Neural progenitor cell (in vitro differentiated cells): ENCODE data around the gene NAMPT. TPM values are rescaled to one million over a fixed set of nuclear protein-coding genes. Genes with fewer than 3 reads are reported as not detected.

ENCODE experiments used
- DNase-seq: peaks from one replicate; pipeline ENCODE4 v3.0.0-alpha.2; 2016; ENCODE audit warnings: low spot score
- H2AFZ ChIP-seq: fragments of 200-600 bp; sonication (generic); replicated peaks from 2 replicates; pipeline ENCODE4 v1.6.1; 2016; ENCODE audit warnings: antibody characterized with exemption
- H3F3A ChIP-seq: fragments of 200-600 bp; sonication (generic); 2 replicates; pipeline ENCODE4 v1.6.1; 2016; ENCODE audit warnings: antibody characterized with exemption, low read depth
- H3K27ac ChIP-seq: fragments of 200-600 bp; sonication (generic); 2 replicates; pipeline ENCODE4 v1.5.1; 2016; ENCODE audit warnings: mild to moderate bottlenecking
- H3K27me3 ChIP-seq: fragments of 200-600 bp; sonication (generic); 2 replicates; pipeline ENCODE4 v1.6.1; 2016; ENCODE audit warnings: mild to moderate bottlenecking, moderate library complexity
- H3K36me3 ChIP-seq: fragments of 200-600 bp; sonication (generic); 2 replicates; pipeline ENCODE4 v1.5.1; 2016
- H3K4me1 ChIP-seq: fragments of 200-600 bp; sonication (generic); 2 replicates; pipeline ENCODE4 v1.6.1; 2016; ENCODE audit warnings: mixed run types
- H3K4me2 ChIP-seq: fragments of 200-600 bp; sonication (generic); 2 replicates; pipeline ENCODE4 v1.6.1; 2016
- H3K4me3 ChIP-seq: fragments of 200-600 bp; sonication (generic); 2 replicates; pipeline ENCODE4 v1.5.1; 2016
- H3K79me2 ChIP-seq: fragments of 200-600 bp; sonication (generic); 2 replicates; pipeline ENCODE4 v1.6.1; 2016; ENCODE audit warnings: low read depth
- H3K9ac ChIP-seq: fragments of 200-600 bp; sonication (generic); 2 replicates; pipeline ENCODE4 v1.6.1; 2016
- H3K9me3 ChIP-seq: fragments of 200-600 bp; sonication (generic); 2 replicates; pipeline ENCODE4 v1.5.1; 2016; ENCODE audit warnings: low read depth
- H4K20me1 ChIP-seq: fragments of 200-600 bp; sonication (generic); 2 replicates; pipeline ENCODE4 v1.6.1; 2016; ENCODE audit warnings: low read depth
- H3K27ac Mint-ChIP-seq: 3 replicates; pipeline ENCODE4 v1.8.0; 2021; ENCODE audit warnings: mixed read lengths
- H3K27me3 Mint-ChIP-seq: 2 replicates; pipeline ENCODE4 v1.8.0; 2022; ENCODE audit warnings: low read depth, mild to moderate bottlenecking, inconsistent platforms, moderate library complexity, mixed read lengths; ENCODE audit not compliant: insufficient read depth
- H3K36me3 Mint-ChIP-seq: 3 replicates; pipeline ENCODE4 v1.8.0; 2021; ENCODE audit warnings: mixed read lengths
- H3K4me1 Mint-ChIP-seq: 3 replicates; pipeline ENCODE4 v1.8.0; 2021; ENCODE audit warnings: mixed read lengths
- H3K4me3 Mint-ChIP-seq: 3 replicates; pipeline ENCODE4 v1.8.0; 2021; ENCODE audit warnings: mild to moderate bottlenecking, moderate library complexity, mixed read lengths
- H3K9me3 Mint-ChIP-seq: 3 replicates; pipeline ENCODE4 v1.8.0; 2020; ENCODE audit warnings: mixed read lengths
- CTCF ChIP-seq: fragments of 200-600 bp; sonication (generic); IDR thresholded peaks from 2 replicates; pipeline ENCODE4 v1.5.1; 2017; ENCODE audit warnings: antibody characterized with exemption, mild to moderate bottlenecking
- EZH2 ChIP-seq: fragments of 200-600 bp; sonication (generic); IDR thresholded peaks from 2 replicates; pipeline ENCODE4 v1.6.1; 2017; ENCODE audit warnings: antibody characterized with exemption, mild to moderate bottlenecking, moderate library complexity
- EZH2phosphoT487 ChIP-seq: fragments of 200-600 bp; sonication (generic); IDR thresholded peaks from 2 replicates; pipeline ENCODE4 v1.6.1; 2017; ENCODE audit warnings: antibody characterized with exemption
- total RNA-seq: library from RNA; depleted of rRNA; stranded (reverse); fragments of >200 nt; gene quantifications from 2 replicates; pipeline ENCODE4 v1.2.3, GENCODE V29; 2015; ENCODE audit warnings: low replicate concordance

Gene NAMPT
- total RNA-seq, 1 donor from 2014 or later: 143 TPM

GRCh38 chr7:106329971-106330733 lies 45.4 kb upstream of the NAMPT start:
- no peaks in the 10 kb centered on the region for H4K20me1 ChIP-seq
- Mint-ChIP-seq H3K9me3 (no peaks in the 10 kb centered on the region), H3K27me3 (no peaks in the 10 kb centered on the region), H3K4me3 (no peak overlapping the region), H3K36me3 (no peaks in the 10 kb centered on the region), H3K4me1 (no peaks in the 10 kb centered on the region), H3K27ac (no peak overlapping the region)
- H3K9me3 ChIP-seq: no peaks in the 10 kb centered on the region
- H3K79me2 ChIP-seq: no peaks in the 10 kb centered on the region
- no peak overlapping the region for H3K4me3 ChIP-seq
- DNase-seq: no peak
- TF ChIP-seq EZH2: no peak
- no peak for TF ChIP-seq CTCF
- no peak for TF ChIP-seq EZH2phosphoT487
- no peaks in the 10 kb centered on the region for H3F3A ChIP-seq
- H2AFZ ChIP-seq: no peak overlapping the region
- H3K27me3 ChIP-seq: no peaks in the 10 kb centered on the region
- H3K4me2 ChIP-seq: no peak overlapping the region
- H3K4me1 ChIP-seq: no peaks in the 10 kb centered on the region
- no peak overlapping the region for H3K27ac ChIP-seq
- no peaks in the 10 kb centered on the region for H3K36me3 ChIP-seq
- no peak overlapping the region for H3K9ac ChIP-seq

- Mint-ChIP-seq H3K36me3 (no peaks in the 10 kb centered on the region), H3K9me3 (no peaks in the 10 kb centered on the region), H3K27ac (no peak overlapping the region), H3K4me1 (no peaks in the 10 kb centered on the region), H3K27me3 (no peaks in the 10 kb centered on the region), H3K4me3 (no peak overlapping the region)
- Histone ChIP-seq H3K4me3 (no peak overlapping the region), H4K20me1 (no peaks in the 10 kb centered on the region), H3K4me2 (no peak overlapping the region), H3K27me3 (no peaks in the 10 kb centered on the region), H3K9me3 (no peaks in the 10 kb centered on the region), H3K27ac (no peak overlapping the region), H3F3A (no peaks in the 10 kb centered on the region), H3K36me3 (no peaks in the 10 kb centered on the region), H2AFZ (no peak overlapping the region), H3K4me1 (no peaks in the 10 kb centered on the region), H3K9ac (no peak overlapping the region), H3K79me2 (no peaks in the 10 kb centered on the region)
- no peak for DNase-seq
- TF ChIP-seq EZH2phosphoT487: no peak
- no peak for TF ChIP-seq CTCF
- no peak for TF ChIP-seq EZH2
Measured at GRCh38 chr7:106329408-106329807, 44.6 kb upstream of the NAMPT start.

GRCh38 chr7:106327538-106328481 lies 43.0 kb upstream of the NAMPT start:
- H2AFZ ChIP-seq: peak overlapping the region; percentile 10
- H3K27me3 ChIP-seq: no peaks in the 10 kb centered on the region
- no peaks in the 10 kb centered on the region for H3K36me3 ChIP-seq
- no peak for TF ChIP-seq EZH2phosphoT487
- TF ChIP-seq EZH2: no peak
- H3K4me1 ChIP-seq: no peaks in the 10 kb centered on the region
- H3K27ac ChIP-seq: no peak overlapping the region
- H3K4me1 Mint-ChIP-seq: no peaks in the 10 kb centered on the region
- H3F3A ChIP-seq: no peaks in the 10 kb centered on the region
- no peaks in the 10 kb centered on the region for H3K27me3 Mint-ChIP-seq
- H3K4me2 ChIP-seq: no peak overlapping the region
- H3K9me3 Mint-ChIP-seq: no peaks in the 10 kb centered on the region
- H3K9me3 ChIP-seq: no peaks in the 10 kb centered on the region
- no peaks in the 10 kb centered on the region for H3K79me2 ChIP-seq
- no peak for DNase-seq
- no peak overlapping the region for H3K4me3 Mint-ChIP-seq
- no peaks in the 10 kb centered on the region for H3K36me3 Mint-ChIP-seq
- no peaks in the 10 kb centered on the region for H4K20me1 ChIP-seq
- no peak overlapping the region for H3K9ac ChIP-seq
- no peak overlapping the region for H3K27ac Mint-ChIP-seq
- no peak overlapping the region for H3K4me3 ChIP-seq
